Kidney (tissue), 14 donors: Measurements from ENCODE around the gene CCDC32. TPM values are rescaled to one million over a fixed set of nuclear protein-coding genes. Genes with fewer than 3 reads are reported as not detected.

Source experiments
- DNase-seq, 5 donors: peaks; one replicate each; pipeline ENCODE4 v3.0.0-alpha.2; 2013 to 2020
- FAIRE-seq: peaks from 2 replicates; lab custom pipeline; 2012; peaks lifted over from hg19 to GRCh38; lab: Jason Lieb, UNC
- H3K27ac ChIP-seq, 2 donors: one replicate each; pipeline ENCODE4 v1.7.0; 2013; ENCODE audit warnings: low read depth in 2 of 2, low read length in 2 of 2, inconsistent platforms in 1 of 2
- H3K27me3 ChIP-seq: one replicate; pipeline ENCODE4 v1.7.1; 2013; ENCODE audit warnings: low read length, inconsistent platforms; ENCODE audit not compliant: control insufficient read depth, insufficient read depth
- H3K36me3 ChIP-seq, 3 donors: one replicate each; pipeline versions ENCODE4 v1.7.0 to v1.7.1; 2013; ENCODE audit warnings: low read length in 3 of 3, control low read depth in 1 of 3, inconsistent platforms in 1 of 3; ENCODE audit not compliant: insufficient read depth in 3 of 3, control insufficient read depth in 2 of 3
- H3K4me1 ChIP-seq, 3 donors: one replicate each; pipeline versions ENCODE4 v1.7.0 to v1.7.1; 2013; ENCODE audit warnings: low read length in 3 of 3, inconsistent platforms in 1 of 3, low read depth in 1 of 3; ENCODE audit not compliant: control insufficient read depth in 2 of 3, insufficient read depth in 2 of 3
- H3K4me3 ChIP-seq, 3 donors: one replicate each; pipeline versions ENCODE4 v1.7.0 to v1.8.1; 2013; ENCODE audit warnings: low read length in 3 of 3, control low read depth in 1 of 3, inconsistent platforms in 1 of 3
- H3K9ac ChIP-seq, 3 donors: one replicate each; pipeline versions ENCODE4 v1.7.0 to v1.7.1; 2013; ENCODE audit warnings: low read length in 3 of 3, control low read depth in 1 of 3, inconsistent platforms in 1 of 3
- H3K9me3 ChIP-seq, 3 donors: one replicate each; pipeline versions ENCODE4 v1.7.0 to v1.7.1; 2013; ENCODE audit warnings: low read length in 3 of 3, control low read depth in 1 of 3, inconsistent platforms in 1 of 3; ENCODE audit not compliant: control insufficient read depth in 2 of 3, insufficient read depth in 1 of 3
- CTCF ChIP-seq: IDR thresholded peaks from 3 replicates; pipeline ENCODE4 v1.5.1; 2012; ENCODE audit warnings: mild to moderate bottlenecking, moderate library complexity, borderline replicate concordance; ENCODE audit not compliant: insufficient read depth; ENCODE audit errors: extremely low read depth
- intact Hi-C: fragments of 100-400 bp; cut with DNase I; formaldehyde crosslinking; loops from one replicate; pipeline ENCODE4 v1.11.1; 2022
- polyA plus RNA-seq: library from polyadenylated mRNA; stranded (reverse); fragments of 350-450 nt; fragmentation: Illumina TruSeq; extraction: RNeasy Lipid Tissue Mini Kit (QIAGEN cat#74804); gene quantifications from one replicate; pipeline ENCODE4 v1.2.3, GENCODE V29; 2014; ENCODE audit warnings: low read depth, low replicate concordance; ENCODE audit not compliant: insufficient read depth
- total RNA-seq: library from RNA; stranded (reverse); fragmentation: NEBNext Ultra II Directional; extraction: Animal tissue kit (Norgen Biotek cat#: 25700); gene quantifications from one replicate; pipeline ENCODE4 v1.2.1, GENCODE V29; 2021
- donor health status: control.
- donor health status: control.
- donor health status: control.
- donor health status: control.
- donor health status: control.
- donor health status: DM: yes; HTN: yes; CAD: no.
- donor health status: Normal renal cell carcinoma (clear cell type).

CCDC32 gene
- total and polyA plus RNA-seq, 2 donors from 2014 or later: 34.4 to 35.9 TPM

DNA sequence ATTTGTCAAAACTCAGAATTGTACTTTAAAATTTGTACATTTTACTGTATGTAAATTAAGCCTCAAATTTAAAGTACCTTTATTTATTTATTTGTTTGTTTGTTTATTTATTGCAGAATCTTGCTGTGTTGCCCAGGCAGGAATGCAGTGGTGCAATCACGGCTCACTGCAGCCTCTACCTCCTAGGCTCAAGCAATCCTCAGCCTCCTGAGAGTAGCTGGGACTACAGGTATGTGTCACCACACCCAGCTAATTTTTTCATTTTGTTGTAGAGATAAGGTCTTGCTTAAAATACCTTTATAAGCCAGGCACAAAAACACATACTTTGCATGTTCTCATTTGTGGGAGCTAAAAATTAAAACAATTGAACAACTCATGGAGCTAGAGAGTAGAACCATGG, 56.6 kb downstream of the CCDC32 start:
- FAIRE-seq (no peak), DNase-seq (no peak)
- intact Hi-C loops: no loop called here
- no peaks in the 10 kb centered on the region for H3K36me3 ChIP-seq
- no peak overlapping the region for H3K9ac ChIP-seq
- H3K4me3 ChIP-seq: no peak overlapping the region
- peaks cover 0 to 3% (median 0%) of the 10 kb centered on the region in 3 donors for H3K4me1 ChIP-seq
- TF ChIP-seq CTCF: no peak
- no peak overlapping the region for H3K27ac ChIP-seq
- H3K27me3 ChIP-seq: no peaks in the 10 kb centered on the region
- no peaks in the 10 kb centered on the region for H3K9me3 ChIP-seq

DNA sequence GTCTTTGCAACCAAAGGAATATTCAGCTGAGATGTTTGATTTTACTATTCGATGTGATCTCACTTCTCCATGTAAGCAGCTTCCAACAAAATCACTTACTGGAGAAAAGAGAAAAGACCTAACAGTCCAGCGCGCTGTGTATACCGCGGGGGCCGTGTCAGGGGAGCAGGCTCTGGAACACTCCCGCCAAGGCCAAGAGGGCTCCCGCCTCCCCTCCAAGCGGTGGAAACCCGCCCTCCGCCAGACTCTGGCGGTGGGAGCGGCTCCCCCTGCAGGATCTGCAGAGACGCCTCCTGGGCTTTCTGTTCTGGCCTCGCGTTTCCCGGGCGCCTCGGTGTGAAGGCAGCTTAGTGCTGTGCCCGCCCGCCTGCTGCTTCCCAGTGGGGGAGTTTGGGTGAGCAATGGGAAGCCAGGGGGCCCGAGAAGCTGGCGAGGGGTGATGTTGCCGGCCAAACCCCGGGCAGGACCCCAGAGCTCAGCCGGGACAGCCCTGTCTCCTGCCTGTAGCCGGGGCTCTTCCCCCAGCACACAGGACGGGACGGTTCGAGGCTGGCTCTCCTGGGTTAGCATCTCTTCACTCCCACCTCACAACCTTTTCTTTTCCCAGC, 57.8 kb downstream of the CCDC32 start:
- DNase-seq (peak; percentile 89 to 95 (median 91)), FAIRE-seq (no peak)
- intact Hi-C loops: no loop called here
- Histone ChIP-seq H3K9me3 (no peaks in the 10 kb centered on the region), H3K27ac (no peak overlapping the region), H3K4me3 (peak overlapping the region in 1 of 3 donors; percentile 34), H3K4me1 (peaks cover 0 to 3% (median 0%) of the 10 kb centered on the region in 3 donors), H3K36me3 (no peaks in the 10 kb centered on the region), H3K9ac (no peak overlapping the region), H3K27me3 (no peaks in the 10 kb centered on the region)
- TF ChIP-seq CTCF: peak; percentile 45

Other genes starting within 250 kb of the CCDC32 start
- 21.6 TPM for gene INAFM2, start 241.3 kb downstream of the CCDC32 start, total RNA-seq
- 14.7 TPM for gene INAFM2, start 241.3 kb downstream of the CCDC32 start, polyA plus RNA-seq
- gene CCDC9B, start 224.1 kb downstream of the CCDC32 start, total RNA-seq: 60.0 TPM
- 4.7 TPM for gene CCDC9B, start 224.1 kb downstream of the CCDC32 start, polyA plus RNA-seq
- not detected for gene PHGR1, start 214.0 kb downstream of the CCDC32 start, total RNA-seq
- gene PHGR1, start 214.0 kb downstream of the CCDC32 start, polyA plus RNA-seq: not detected
- gene DISP2, start 206.8 kb downstream of the CCDC32 start, total RNA-seq: 0.69 TPM
- 0.04 TPM for gene DISP2, start 206.8 kb downstream of the CCDC32 start, polyA plus RNA-seq
- gene KNSTRN, start 182.3 kb downstream of the CCDC32 start, total RNA-seq: 7.4 TPM
- 5.5 TPM for gene KNSTRN, start 182.3 kb downstream of the CCDC32 start, polyA plus RNA-seq
- gene IVD, start 159.2 kb downstream of the CCDC32 start, total RNA-seq: 76.9 TPM
- gene IVD, start 159.2 kb downstream of the CCDC32 start, polyA plus RNA-seq: 83.0 TPM
- 28.4 TPM for gene BAHD1, start 124.1 kb downstream of the CCDC32 start, total RNA-seq
- 13.3 TPM for gene BAHD1, start 124.1 kb downstream of the CCDC32 start, polyA plus RNA-seq
- 14.3 TPM for gene CHST14, start 94.1 kb downstream of the CCDC32 start, total RNA-seq
- 11.9 TPM for gene CHST14, start 94.1 kb downstream of the CCDC32 start, polyA plus RNA-seq
- 9.8 TPM for gene RPUSD2, start 4.3 kb upstream of the CCDC32 start, total RNA-seq
- gene RPUSD2, start 4.3 kb upstream of the CCDC32 start, polyA plus RNA-seq: 12.7 TPM
- 1.1 TPM for gene KNL1, start 29.2 kb upstream of the CCDC32 start, total RNA-seq
- gene KNL1, start 29.2 kb upstream of the CCDC32 start, polyA plus RNA-seq: 2.5 TPM
- 1.1 TPM for gene RAD51, start 130.1 kb upstream of the CCDC32 start, total RNA-seq
- gene RAD51, start 130.1 kb upstream of the CCDC32 start, polyA plus RNA-seq: not detected
- 38.2 TPM for gene RMDN3, start 190.2 kb upstream of the CCDC32 start, total RNA-seq
- gene RMDN3, start 190.2 kb upstream of the CCDC32 start, polyA plus RNA-seq: 34.9 TPM
- 15.4 TPM for gene GCHFR, start 199.0 kb upstream of the CCDC32 start, total RNA-seq
- gene GCHFR, start 199.0 kb upstream of the CCDC32 start, polyA plus RNA-seq: 145 TPM
- gene C15orf62, start 204.9 kb upstream of the CCDC32 start, total RNA-seq: 1.4 TPM
- 0.47 TPM for gene C15orf62, start 204.9 kb upstream of the CCDC32 start, polyA plus RNA-seq
- 18.7 TPM for gene ZFYVE19, start 242.0 kb upstream of the CCDC32 start, total RNA-seq
- gene ZFYVE19, start 242.0 kb upstream of the CCDC32 start, polyA plus RNA-seq: 37.5 TPM
- 41.6 TPM for gene DNAJC17, start 242.4 kb upstream of the CCDC32 start, total RNA-seq
- 56.7 TPM for gene DNAJC17, start 242.4 kb upstream of the CCDC32 start, polyA plus RNA-seq